Left lung (tissue), 10 donors: ENCODE measurements around the gene PYROXD2. TPM values are rescaled to one million over a fixed set of nuclear protein-coding genes. Genes with fewer than 3 reads are reported as not detected.
A peak's percentile ranks its signal among the peaks of the same experiment; 100 is the strongest.

Source experiments
- ATAC-seq: fragments of 200-7000 bp; cut with Tn5 transposase; one replicate; pipeline ENCODE4 v1.9.1; 2020; ENCODE audit warnings: moderate library complexity
- DNase-seq, 4 donors: peaks; one replicate each; pipeline ENCODE4 v3.0.0-alpha.2; 2013 to 2020
- H3K27ac ChIP-seq, 2 donors: fragments of 200-600 bp; sonication (generic) in 1 of 2; one replicate each; pipeline versions ENCODE4 v1.5.0 to v1.8.0; 2020 to 2021
- H3K27me3 ChIP-seq, 2 donors: fragments of 200-600 bp; sonication (generic) in 1 of 2; one replicate each; pipeline versions ENCODE4 v1.5.0 to v1.8.0; 2020 to 2021
- H3K36me3 ChIP-seq, 2 donors: fragments of 200-600 bp; sonication (generic) in 1 of 2; one replicate each; pipeline versions ENCODE4 v1.5.0 to v1.8.0; 2020 to 2021
- H3K4me1 ChIP-seq, 2 donors: fragments of 200-600 bp; one replicate each; pipeline ENCODE4 v1.8.0; 2021
- H3K4me3 ChIP-seq, 2 donors: fragments of 200-600 bp; sonication (generic) in 1 of 2; one replicate each; pipeline versions ENCODE4 v1.5.0 to v1.8.0; 2020 to 2021; ENCODE audit warnings: mild to moderate bottlenecking in 1 of 2
- H3K9me3 ChIP-seq, 2 donors: fragments of 200-600 bp; sonication (generic) in 1 of 2; one replicate each; pipeline versions ENCODE4 v1.5.0 to v1.8.0; 2020 to 2021
- intact Hi-C, 2 donors: fragments of 100-400 bp; cut with DNase I; formaldehyde crosslinking; loops; one replicate each; pipeline versions ENCODE4 v1.11.2 to v1.14.2; 2022
- polyA plus RNA-seq, 6 donors: library from polyadenylated mRNA; unstranded; fragments of 120-200 nt; gene quantifications; one replicate each; pipeline ENCODE4 v1.2.1, GENCODE V29; 2013; ENCODE audit not compliant: insufficient read length in 6 of 6
- total RNA-seq, 2 donors: library from RNA; stranded (reverse); fragmentation: NEBNext Ultra II Directional; extraction: Animal tissue kit (Norgen Biotek cat#: 25700); gene quantifications; one replicate each; pipeline ENCODE4 v1.2.1, GENCODE V29; 2021
- TF ChIP-seq, protein P1 (sequence below), 2 donors: fragments of 200-600 bp; sonication (generic) in 1 of 2; IDR thresholded peaks; one replicate each; pipeline versions ENCODE4 v1.5.0 to v1.8.0; 2021; ENCODE audit warnings: antibody characterized with exemption in 2 of 2
- donor health status: DM: no; HTN: yes; CAD: no.
- donor health status: DM: no; HTN: no; CAD: no.

The PYROXD2 gene
- total and polyA plus RNA-seq, 8 donors, result 8.2 to 48.2 (median 38.3) TPM

DNA sequence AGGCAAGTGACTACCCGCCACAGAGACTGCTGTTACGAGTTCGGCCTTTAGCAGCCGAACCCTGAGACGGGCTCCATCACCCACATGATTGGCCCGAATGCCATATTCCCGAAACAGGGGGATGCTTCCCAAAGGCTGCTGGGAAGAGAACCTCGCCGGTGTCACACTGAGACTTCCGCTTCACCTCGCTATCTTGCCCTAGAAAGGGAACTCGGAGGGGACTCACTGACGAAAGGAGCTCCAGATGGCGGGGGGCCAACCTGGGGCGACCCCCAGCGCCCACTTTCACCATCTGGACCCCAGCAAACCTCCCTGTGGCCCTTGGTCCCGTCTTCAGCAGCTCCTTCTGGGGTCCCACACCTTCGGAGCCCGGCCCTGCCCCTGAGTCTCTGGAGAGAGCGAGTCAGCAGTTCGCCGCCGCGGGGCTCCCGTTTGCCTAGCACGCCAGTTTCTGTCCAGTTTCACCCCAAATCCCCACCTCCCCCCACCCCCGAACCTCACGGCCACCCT, 31.2 kb upstream of the PYROXD2 start:
- peak; percentile 70 for ATAC-seq
- DNase-seq, result peak; percentile 13 to 89 (median 40)
- TF ChIP-seq, protein P1, sequence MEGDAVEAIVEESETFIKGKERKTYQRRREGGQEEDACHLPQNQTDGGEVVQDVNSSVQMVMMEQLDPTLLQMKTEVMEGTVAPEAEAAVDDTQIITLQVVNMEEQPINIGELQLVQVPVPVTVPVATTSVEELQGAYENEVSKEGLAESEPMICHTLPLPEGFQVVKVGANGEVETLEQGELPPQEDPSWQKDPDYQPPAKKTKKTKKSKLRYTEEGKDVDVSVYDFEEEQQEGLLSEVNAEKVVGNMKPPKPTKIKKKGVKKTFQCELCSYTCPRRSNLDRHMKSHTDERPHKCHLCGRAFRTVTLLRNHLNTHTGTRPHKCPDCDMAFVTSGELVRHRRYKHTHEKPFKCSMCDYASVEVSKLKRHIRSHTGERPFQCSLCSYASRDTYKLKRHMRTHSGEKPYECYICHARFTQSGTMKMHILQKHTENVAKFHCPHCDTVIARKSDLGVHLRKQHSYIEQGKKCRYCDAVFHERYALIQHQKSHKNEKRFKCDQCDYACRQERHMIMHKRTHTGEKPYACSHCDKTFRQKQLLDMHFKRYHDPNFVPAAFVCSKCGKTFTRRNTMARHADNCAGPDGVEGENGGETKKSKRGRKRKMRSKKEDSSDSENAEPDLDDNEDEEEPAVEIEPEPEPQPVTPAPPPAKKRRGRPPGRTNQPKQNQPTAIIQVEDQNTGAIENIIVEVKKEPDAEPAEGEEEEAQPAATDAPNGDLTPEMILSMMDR (IDR thresholded peaks at IDR 0.05), result no peak

DNA sequence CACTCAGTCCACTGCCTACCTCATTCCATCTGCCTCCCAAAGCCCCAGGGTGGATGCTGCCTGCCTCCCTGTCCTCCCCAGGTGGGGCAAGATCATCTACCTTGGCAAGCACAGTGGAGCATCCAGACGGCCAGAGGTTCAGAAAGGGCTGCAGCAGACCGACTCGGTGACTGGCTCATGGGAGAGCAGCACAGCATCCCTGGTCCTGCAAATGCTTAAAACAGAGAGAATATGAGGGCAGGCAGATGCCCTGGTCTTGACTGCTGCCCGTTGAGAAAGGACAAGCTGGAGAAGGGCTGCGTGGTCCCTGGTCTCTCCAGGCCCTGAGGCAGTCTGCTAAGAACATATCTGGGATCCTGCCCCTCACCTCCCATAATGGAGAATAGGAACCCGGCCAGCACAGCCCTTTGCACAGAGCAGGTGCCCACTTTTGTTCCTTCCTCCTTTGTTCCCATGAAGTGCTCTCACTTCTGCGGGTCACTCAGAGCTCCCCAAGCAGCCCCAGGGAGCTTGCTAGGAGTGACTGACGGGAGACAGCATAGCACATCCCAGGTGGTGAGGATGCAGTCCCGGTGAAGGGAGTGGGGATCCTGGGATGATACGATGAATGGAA, 30.3 kb upstream of the PYROXD2 start:
- no peaks in the 10 kb centered on the region for H3K9me3 ChIP-seq
- H3K4me1 ChIP-seq, result peaks cover 4 to 28% of the 10 kb centered on the region in 2 donors
- intact Hi-C loops, result no loop called here
- peaks cover 0 to 52% of the 10 kb centered on the region in 2 donors for H3K36me3 ChIP-seq
- H3K27ac ChIP-seq, result peak overlapping the region in 1 of 2 donors; percentile 90
- ATAC-seq, result no peak
- TF ChIP-seq, protein P1 (IDR thresholded peaks at IDR 0.05), result no peak
- peak overlapping the region in 1 of 2 donors; percentile 80 for H3K4me3 ChIP-seq
- H3K27me3 ChIP-seq, result no peaks in the 10 kb centered on the region
- DNase-seq, result no peak

More for the DNA sequence above, 31.2 kb upstream of the PYROXD2 start:
- Histone ChIP-seq H3K27me3 (no peaks in the 10 kb centered on the region), H3K9me3 (no peaks in the 10 kb centered on the region), H3K27ac (peak overlapping the region; percentile 84 to 90), H3K4me3 (peak overlapping the region; percentile 74 to 80), H3K36me3 (peaks cover 0 to 43% of the 10 kb centered on the region in 2 donors), H3K4me1 (peaks cover 4 to 28% of the 10 kb centered on the region in 2 donors)
- intact Hi-C loops, result no loop called here

DNA sequence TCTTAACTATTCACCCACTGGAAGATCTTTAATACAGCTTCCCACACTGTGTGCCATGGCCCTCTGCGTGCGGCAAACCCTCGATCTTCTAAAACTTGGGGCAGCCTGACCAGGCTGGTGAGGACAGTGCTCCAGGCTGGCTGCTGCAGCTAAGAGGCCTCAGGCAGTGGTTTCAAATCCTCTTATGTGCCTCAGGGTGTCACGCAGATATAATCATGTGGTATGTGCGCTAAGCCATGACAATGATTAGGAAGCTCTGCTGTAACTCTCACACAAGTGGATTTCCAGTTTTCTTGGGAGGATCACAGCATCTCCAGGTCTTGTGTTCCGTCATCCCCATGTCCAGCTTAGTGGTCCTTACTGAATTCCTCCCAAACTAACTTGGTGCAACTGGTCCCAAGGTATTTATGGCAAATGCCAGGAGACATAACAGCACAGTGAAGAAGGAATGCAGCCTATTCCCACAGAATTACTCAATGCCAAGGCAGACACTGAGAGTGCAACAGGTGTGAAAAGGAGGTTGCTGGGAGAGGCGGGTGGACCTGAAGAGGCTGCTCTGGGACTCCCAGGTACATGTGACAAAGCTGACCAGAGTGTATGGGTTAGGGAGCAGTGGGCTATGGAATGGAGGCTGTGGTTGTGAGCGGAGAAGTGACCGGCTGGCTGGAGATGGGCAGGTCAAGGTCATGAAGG, 29.5 kb upstream of the PYROXD2 start:
- TF ChIP-seq, protein P1 (IDR thresholded peaks at IDR 0.05), result no peak
- peaks cover 0 to 60% of the 10 kb centered on the region in 2 donors for H3K36me3 ChIP-seq
- no peak overlapping the region for H3K4me3 ChIP-seq
- no peak overlapping the region for H3K27ac ChIP-seq
- intact Hi-C loops, result no loop called here
- peaks cover 4 to 28% of the 10 kb centered on the region in 2 donors for H3K4me1 ChIP-seq
- no peaks in the 10 kb centered on the region for H3K9me3 ChIP-seq
- no peak for ATAC-seq
- no peak for DNase-seq
- H3K27me3 ChIP-seq, result no peaks in the 10 kb centered on the region

DNA sequence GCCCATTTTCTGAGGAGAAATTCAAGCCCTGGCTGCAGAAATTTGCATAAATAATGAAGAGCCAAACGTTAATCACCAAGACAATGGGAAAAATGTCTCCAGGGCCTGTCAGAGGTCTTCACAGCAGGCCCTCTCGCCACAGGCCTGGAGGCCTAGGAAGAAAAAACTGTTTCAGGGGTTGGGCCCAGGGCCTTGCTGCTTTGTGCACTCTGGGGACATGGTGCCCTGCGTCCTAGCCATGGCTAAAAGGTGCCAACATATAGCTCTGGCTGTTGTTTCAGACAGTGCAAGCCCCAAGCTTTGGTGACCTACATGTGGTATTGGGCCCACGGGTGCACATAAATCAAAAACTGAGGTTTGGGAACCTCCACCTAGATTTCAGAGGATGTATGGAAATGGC, 23.7 kb upstream of the PYROXD2 start:
- H3K27me3 ChIP-seq, result no peaks in the 10 kb centered on the region
- TF ChIP-seq, protein P1 (IDR thresholded peaks at IDR 0.05), result no peak
- H3K27ac ChIP-seq, result no peak overlapping the region
- no peaks in the 10 kb centered on the region for H3K9me3 ChIP-seq
- ATAC-seq (no peak), DNase-seq (no peak)
- peaks cover 0 to 12% of the 10 kb centered on the region in 2 donors for H3K4me1 ChIP-seq
- intact Hi-C loops, result no loop called here
- no peak overlapping the region for H3K4me3 ChIP-seq
- peaks cover 0 to 95% of the 10 kb centered on the region in 2 donors for H3K36me3 ChIP-seq

DNA sequence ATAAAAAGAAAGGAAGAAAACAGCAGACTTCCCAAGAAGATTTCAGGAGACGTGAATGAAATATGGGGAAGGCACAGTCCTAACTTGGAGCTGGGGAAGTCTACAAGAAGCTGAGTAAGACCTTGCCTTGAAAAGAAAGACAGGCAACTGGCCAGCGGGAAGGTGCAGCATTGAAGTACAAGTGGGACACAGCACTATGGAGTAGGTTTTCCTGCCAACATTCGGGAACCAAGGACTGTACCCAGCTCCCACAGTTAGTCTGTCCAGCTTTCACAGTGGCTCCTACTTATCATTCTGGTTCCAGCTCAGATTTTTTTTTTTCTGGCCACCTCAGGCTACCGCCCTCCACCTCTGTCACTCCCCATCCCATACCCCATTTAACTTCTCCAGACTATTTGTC, 21.7 kb upstream of the PYROXD2 start:
- Histone ChIP-seq H3K4me1 (peaks cover 0 to 5% of the 10 kb centered on the region in 2 donors), H3K4me3 (no peak overlapping the region), H3K36me3 (peaks cover 0 to 95% of the 10 kb centered on the region in 2 donors), H3K9me3 (peaks cover 0 to 8% of the 10 kb centered on the region in 2 donors), H3K27me3 (no peaks in the 10 kb centered on the region), H3K27ac (no peak overlapping the region)
- intact Hi-C loops, result no loop called here
- ATAC-seq, result no peak
- no peak for DNase-seq
- TF ChIP-seq, protein P1 (IDR thresholded peaks at IDR 0.05), result no peak
